ENCODE measurements around the gene CLK3.

The CLK3 gene

DNA sequence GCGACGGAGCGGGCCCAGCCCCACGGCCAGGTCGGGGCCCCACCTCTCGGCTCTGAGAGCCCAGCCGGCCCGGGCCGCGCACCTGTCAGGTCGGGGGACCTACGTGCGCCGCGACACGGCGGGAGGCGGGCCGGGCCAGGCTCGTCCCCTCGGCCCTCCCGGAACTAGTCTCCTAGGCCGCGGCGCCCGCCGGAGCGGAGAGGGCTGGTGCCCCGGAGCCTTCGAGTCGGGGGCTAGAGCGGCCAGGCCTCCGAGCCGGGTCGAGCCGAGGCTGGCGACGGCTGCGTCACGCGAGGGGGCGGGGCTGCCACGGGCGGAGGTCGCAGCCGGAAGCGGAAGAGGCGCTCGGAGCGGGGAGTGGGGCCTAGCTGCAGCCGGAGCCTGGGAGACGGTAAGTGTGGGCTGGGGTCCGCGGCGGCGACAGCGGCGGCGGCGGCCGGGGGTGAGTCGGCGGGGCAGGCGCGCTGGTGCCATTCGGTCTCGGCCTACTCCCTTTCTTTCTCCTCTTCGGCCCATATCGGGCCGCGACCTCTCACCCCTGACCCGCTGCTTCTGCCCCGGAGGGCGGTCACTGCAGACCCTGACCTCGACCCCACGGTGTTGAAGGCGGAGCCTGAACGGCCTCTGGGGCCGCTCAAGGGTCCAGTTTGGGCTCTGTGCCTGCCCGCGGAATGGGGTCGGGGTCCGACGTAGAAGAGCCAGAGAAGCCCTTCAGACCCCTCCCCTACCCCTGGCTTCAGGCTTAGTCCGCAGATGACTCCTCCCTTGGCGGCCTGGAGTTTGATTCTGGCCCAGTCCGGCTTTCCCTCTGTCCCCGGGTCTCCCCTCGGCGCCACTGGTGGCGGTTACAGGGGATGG lies at the start of gene CLK3:
Gene CLK3, plus strand, starts transcription at position 329 of the 858 bp plus-strand sequence. CDS start 3,361 bp downstream, outside the sequence.
- TF ChIP-seq GATA2 (IDR thresholded peaks at IDR 0.05; ENCODE audit: low read depth, low read length) (no peak), GATA3 (IDR thresholded peaks at IDR 0.05; ENCODE audit: low read depth, low read length) (no peak)

DNA sequence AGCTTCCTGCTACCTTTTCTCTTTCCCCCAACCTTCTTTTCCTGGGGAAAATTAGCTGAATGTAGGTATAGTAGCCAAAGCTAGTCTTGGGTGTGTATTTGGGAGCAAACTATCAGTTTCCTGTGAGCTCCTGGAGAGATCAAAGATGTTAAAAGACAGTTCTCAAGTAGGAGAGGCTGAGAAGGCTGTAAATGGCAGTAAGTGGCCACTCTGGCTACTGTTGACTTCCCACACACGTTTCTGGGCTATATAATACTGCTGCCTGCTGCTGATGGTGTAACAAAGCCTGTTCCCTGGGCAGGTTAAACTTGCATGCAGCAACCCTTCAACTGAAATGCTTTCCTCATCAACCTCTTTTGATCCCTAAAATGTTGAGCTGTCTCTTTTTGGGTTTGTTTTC lies 47.0 kb upstream of the CLK3 start:
- TF ChIP-seq GATA3 (IDR thresholded peaks at IDR 0.05; ENCODE audit: low read depth, low read length): no peak

DNA sequence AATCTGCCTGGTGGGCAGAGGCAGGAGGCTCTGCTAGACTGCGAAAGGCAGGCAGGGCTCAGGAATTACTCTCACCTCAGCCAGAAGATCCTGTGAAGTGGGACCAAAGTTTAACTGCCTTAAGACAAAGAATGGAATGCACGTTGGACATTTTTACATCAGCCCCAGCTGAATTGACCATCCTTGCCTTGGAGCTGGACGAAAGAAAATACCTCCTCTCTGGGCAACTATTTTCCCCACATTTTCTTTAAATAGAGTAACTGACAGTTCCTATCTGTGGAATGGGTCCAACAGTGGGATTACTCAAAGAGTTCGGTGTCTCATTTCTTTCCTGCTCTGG lies 45.9 kb upstream of the CLK3 start:
- TF ChIP-seq GATA2 (IDR thresholded peaks at IDR 0.05; ENCODE audit: low read depth, low read length) (no peak), GATA3 (IDR thresholded peaks at IDR 0.05; ENCODE audit: low read depth, low read length) (no peak)

DNA sequence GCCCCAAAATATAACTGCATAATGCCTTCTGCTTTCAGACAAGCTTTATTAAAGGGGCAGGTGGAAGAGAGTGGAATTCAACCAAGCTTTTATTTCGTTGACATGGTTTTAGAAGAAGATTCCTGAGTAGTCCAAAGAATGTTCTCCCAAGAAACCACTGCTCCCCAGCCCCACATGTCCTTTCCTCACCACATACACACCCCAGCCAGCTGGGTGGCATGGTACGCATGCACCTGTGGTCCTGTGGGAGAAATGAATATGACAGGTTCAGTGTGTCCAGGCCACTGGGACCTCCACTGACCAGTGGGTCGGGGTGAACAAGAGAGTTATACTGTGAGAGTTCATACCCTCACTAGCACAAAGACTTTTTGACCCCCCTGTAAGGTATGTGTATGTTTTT lies 44.4 kb upstream of the CLK3 start:
- TF ChIP-seq GATA2 (IDR thresholded peaks at IDR 0.05; ENCODE audit: low read depth, low read length): no peak
- no peak for TF ChIP-seq GATA3 (IDR thresholded peaks at IDR 0.05; ENCODE audit: low read depth, low read length)

DNA sequence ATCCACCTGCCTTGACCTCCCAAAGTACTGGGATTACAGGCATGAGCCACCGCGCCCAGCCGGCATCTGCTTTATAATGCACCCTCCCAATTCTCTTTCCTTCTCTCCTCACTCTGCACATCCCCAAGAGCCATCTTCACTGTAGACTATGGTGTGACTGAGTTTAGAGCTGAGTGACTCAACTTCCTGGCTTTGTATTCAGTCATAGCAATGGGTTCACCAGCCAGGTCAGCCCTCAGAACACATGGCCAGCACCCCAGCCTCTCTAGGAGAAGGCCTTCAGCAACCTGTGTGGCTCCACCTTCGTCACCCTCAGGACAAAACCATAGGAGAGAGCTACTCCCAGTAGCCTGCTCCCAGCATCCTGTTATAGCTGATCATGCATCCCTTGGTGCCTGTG lies 41.6 kb upstream of the CLK3 start:
- TF ChIP-seq GATA3 (IDR thresholded peaks at IDR 0.05; ENCODE audit: low read depth, low read length): no peak
- TF ChIP-seq GATA2 (IDR thresholded peaks at IDR 0.05; ENCODE audit: low read depth, low read length): no peak

DNA sequence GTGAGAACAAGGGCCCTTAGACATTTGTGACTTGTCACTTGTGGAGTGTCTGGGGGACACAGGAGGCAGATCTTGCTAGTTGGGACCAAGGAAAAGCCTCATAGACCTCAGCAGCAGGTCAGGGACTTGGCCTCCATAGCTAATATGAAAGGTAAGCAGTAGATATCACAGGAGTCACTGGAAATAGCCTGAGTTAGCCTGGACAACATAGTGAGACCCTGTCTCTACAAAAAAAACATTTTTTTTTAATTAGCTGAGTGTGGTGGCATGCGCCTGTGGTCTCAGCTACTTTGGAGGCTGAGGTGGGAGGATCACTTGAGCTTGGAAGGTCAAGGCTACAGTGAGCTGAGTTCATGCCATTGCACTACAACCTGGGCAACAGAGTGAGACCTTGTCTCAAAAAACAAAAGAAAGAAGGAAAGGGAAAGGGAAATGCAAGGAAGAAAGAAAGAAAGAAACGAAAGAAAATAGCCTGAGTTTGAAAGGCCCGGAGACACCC lies 37.1 kb upstream of the CLK3 start:
- no peak for TF ChIP-seq GATA2 (IDR thresholded peaks at IDR 0.05; ENCODE audit: low read depth, low read length)
- no peak for TF ChIP-seq GATA3 (IDR thresholded peaks at IDR 0.05; ENCODE audit: low read depth, low read length)

DNA sequence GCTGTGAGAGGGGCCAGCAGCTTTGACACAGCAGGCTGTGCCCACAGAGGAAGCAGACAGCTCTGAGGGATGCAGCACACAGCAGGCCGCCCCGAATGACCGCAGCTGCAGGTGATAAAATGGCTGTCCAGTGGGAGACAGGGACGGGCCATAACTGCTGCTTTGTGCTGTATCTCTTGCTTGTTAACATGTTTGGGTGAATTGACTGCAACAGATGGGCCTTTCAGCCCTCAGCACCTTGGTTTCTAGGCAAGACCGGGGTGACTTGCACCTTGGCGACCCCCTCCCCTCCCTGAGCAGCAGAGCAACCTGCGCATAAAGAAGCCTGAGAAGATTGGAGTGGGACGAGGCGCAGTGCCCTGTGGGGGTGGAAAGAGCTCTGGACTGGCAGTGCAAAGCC lies 36.6 kb upstream of the CLK3 start:
- TF ChIP-seq GATA2 (IDR thresholded peaks at IDR 0.05; ENCODE audit: low read depth, low read length): no peak
- TF ChIP-seq GATA3 (IDR thresholded peaks at IDR 0.05; ENCODE audit: low read depth, low read length): no peak

DNA sequence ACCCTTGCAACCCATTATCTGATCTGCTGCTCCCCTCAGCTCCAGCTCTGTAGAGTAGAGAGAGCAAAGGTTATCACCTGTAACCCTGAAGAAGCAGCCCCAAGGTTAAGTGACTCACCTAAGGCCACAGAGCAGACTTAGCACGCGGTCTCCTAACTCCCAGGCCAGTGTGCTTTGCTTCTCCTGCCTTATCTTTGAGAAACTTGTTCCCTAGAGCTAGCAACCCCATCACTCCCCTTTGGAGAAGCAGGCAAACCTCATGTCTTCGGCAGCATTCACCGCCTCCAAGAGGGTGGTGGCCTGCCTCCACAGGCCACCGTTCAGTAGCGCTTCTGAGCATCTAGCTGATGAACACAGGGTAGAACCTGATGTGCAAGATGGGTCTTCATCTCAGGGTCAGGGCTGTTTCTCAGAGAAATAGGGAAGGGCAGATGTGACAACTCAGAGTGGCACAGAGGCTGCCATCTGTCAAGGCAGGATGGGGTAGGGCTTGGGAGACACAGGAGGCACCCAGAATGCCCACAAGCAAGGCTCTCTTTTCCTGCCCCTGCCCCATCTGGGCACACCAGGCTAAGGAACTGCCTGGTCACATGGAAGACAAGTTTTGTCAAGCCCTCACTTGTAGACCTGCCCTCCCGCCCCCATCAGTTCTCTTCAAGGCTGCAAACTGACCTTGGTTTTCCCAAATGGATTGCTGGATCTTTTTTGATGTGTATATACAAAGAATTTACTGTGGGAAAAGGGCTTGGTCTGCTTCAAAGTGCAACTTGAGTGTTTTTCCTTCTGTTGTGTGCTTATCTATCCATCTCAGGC lies 34.9 kb upstream of the CLK3 start:
- no peak for TF ChIP-seq GATA3 (IDR thresholded peaks at IDR 0.05; ENCODE audit: low read depth, low read length)
- no peak for TF ChIP-seq GATA2 (IDR thresholded peaks at IDR 0.05; ENCODE audit: low read depth, low read length)

DNA sequence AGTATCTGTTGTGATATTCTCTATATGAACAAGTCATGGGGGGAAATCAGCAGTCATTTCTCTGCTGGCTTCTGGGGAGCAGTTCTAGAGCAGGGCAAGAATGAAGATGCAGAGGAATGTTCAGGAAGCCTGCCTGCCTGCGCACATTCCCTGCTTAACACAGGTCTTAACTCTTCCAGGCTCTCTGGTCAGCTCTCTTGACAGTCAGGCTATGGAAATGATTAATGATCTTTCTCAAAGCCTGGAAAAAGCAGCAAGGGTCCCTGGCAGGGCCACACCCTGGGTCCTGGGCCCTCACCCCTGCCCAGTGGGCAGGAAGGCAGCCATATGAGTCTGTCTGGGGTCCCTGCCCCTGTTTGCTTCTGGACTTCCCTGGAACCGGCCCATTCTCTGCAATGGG lies 31.4 kb upstream of the CLK3 start:
- TF ChIP-seq GATA3 (IDR thresholded peaks at IDR 0.05; ENCODE audit: low read depth, low read length) (no peak), GATA2 (IDR thresholded peaks at IDR 0.05; ENCODE audit: low read depth, low read length) (no peak)

DNA sequence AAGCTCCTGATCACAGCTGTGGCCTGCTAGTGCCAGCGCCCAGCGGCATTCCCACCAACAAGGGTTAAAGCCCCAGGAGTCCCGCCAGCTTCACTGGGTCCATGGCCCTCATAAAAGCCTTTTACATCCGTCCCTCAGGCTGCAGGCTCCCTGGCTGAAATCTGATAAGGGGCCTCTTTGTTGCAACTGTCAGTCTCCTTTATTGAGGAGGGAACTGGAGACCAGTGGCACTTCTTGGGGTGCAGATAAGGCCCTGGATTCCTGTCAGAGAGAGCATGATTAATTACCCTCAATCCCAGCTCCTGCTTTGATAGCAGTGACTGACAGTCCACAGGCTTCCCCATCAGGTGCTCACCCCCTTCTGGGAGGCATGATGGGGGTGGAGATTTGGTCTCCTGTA lies 30.9 kb upstream of the CLK3 start:
- TF ChIP-seq GATA3 (IDR thresholded peaks at IDR 0.05; ENCODE audit: low read depth, low read length) (peak; percentile 80), GATA2 (IDR thresholded peaks at IDR 0.05; ENCODE audit: low read depth, low read length) (peak; percentile 96)

DNA sequence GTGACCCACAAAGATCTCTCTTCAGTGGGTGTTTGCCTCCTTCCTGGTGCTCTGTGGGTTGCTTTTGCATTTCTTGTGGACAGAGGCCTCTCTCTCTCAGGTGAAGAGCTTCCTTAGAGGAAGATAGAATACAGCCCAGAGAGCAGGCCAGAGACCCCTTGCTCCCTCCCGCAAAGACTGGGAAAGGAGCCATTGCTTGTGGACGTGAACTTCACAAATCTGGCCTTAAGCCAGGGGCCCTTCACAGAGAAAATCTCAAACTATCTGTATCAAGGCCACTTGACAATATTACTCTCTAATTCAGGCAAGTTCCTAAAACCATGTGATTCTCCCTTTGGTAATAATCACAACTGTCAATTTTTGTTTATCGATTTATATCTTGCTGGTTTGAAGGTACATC lies 30.4 kb upstream of the CLK3 start:
- TF ChIP-seq GATA2 (IDR thresholded peaks at IDR 0.05; ENCODE audit: low read depth, low read length) (no peak), GATA3 (IDR thresholded peaks at IDR 0.05; ENCODE audit: low read depth, low read length) (no peak)

DNA sequence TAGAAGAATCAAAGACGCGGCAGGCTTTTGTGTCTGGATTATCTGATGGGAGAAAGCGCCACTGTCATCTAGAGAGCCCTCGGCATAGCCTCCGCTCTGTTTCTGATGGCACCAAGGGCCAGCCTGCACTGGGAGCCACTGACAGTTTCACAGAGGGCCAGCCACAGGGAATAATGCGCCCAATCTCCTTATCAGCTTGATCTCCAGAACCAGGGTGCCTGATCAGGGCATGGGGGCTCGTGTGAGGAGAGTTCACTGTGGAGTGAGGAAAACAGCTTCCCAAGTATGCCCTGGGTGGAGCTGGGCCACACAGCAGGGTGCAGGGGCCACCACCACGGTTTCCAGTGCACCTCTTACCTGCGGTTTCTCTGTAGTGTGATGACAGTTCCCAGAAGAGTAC lies 29.8 kb upstream of the CLK3 start:
- TF ChIP-seq GATA2 (IDR thresholded peaks at IDR 0.05; ENCODE audit: low read depth, low read length) (peak; percentile 95), GATA3 (IDR thresholded peaks at IDR 0.05; ENCODE audit: low read depth, low read length) (peak; percentile 84)

DNA sequence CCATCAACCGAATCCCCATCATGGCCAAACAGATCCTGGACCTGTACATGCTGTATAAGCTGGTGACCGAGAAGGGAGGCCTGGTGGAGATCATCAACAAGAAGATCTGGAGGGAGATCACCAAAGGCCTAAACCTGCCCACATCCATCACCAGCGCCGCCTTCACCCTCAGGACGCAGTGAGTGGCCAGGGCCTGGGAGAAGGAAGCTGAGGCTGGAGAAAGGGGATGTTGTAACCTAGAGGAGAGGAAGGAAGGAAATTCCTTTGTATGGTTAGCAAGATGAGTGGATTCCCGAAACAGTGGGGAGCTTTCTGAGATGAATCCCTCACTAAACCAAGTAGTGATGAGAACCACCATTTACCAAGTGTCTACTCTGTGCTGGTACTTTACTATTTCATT lies 25.8 kb upstream of the CLK3 start:
- TF ChIP-seq GATA2 (IDR thresholded peaks at IDR 0.05; ENCODE audit: low read depth, low read length) (no peak), GATA3 (IDR thresholded peaks at IDR 0.05; ENCODE audit: low read depth, low read length) (no peak)

DNA sequence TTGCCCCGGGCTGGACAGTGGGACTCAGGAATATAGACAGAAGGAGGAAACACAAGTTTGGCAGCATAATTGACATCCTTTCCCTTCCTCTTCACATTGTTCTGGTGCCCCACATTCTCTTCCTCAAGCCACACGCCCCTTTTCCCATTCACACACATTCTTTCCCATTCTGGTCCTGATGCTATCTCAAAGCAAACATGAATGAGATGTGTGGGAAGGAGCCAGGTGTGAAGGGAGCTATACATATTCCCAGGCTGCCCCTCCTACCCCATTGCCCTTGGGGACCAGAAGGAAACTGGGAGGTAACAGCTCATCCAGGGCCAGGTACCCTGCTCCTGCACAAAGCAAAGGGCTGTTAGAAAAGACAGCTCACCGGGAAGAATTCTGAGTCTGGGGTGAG lies 23.4 kb upstream of the CLK3 start:
- TF ChIP-seq GATA2 (IDR thresholded peaks at IDR 0.05; ENCODE audit: low read depth, low read length) (no peak), GATA3 (IDR thresholded peaks at IDR 0.05; ENCODE audit: low read depth, low read length) (no peak)

DNA sequence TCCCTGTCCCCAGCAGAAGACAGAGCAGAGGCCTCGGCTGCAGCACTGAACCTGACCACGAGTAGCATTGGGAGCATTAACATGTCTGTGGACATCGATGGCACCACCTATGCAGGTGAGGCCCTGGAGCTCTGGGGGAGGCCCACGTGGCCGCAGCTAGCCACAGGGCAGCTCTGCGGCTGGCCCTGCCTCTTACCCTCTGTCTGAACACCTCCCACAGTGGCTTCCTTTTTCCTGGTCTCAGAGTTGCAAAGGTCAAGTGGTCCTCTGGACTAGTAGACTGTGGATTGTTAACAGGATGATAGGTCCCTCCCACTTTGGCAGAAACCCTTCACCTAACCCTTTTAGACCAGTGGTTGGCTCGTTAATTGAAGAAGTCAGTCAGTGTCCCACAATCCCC lies 22.5 kb upstream of the CLK3 start:
- TF ChIP-seq GATA3 (IDR thresholded peaks at IDR 0.05; ENCODE audit: low read depth, low read length) (no peak), GATA2 (IDR thresholded peaks at IDR 0.05; ENCODE audit: low read depth, low read length) (no peak)

Data from SH-SY5Y (cell line).